ENCODE measurements around the gene SIL1. TPM values are rescaled to one million over a fixed set of nuclear protein-coding genes. Genes with fewer than 3 reads are reported as not detected.

The SIL1 gene
- total and polyA plus RNA-seq, 9 of the 15 experiments (the other 6 are each of a cell fraction or from before 2014, with no cell fraction given): 1.3 to 30.5 (median 18.1) TPM

DNA sequence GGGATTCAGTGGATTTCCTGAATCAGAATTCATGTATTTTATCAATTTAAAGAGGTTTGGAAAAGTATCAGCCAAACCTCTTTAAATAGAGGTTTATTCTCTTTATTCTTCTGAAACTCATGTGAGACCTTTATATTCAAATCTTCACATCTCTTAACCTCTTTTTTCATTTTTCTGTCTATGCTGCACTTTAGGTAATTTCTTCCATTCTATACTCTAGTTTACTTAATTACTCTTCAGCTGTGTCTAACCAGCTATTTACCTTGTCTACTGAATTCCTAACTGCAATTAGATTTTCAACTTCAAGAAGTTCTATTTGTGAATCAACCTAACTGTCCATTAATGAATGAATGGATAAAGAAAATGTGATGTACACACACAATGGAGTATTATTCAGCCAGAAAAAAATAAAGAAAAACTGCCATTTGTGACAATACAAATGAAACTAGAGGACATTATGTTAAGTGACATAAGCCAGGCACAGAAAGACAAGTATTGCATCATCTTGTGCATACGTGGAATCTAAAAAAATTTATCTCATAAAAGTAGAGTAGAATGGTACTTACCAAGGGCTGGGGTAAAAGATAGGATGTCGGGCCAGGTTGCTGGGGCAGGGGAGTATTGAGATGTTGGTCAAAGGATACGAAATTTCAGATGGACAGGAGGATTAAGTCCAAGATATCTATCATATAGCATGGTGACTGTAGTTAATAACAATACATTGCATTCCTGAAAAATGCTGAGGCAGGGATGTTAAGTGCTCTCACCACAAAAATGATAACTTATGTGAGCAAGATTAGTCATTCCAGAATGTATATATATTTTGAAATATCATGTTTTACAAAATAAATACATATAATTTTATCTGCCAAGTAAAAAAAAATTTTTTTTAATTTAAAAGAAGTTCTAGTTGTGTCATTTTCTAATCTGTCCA is 193.5 kb downstream of the SIL1 start (continued):
- TF ChIP-seq, protein P1, sequence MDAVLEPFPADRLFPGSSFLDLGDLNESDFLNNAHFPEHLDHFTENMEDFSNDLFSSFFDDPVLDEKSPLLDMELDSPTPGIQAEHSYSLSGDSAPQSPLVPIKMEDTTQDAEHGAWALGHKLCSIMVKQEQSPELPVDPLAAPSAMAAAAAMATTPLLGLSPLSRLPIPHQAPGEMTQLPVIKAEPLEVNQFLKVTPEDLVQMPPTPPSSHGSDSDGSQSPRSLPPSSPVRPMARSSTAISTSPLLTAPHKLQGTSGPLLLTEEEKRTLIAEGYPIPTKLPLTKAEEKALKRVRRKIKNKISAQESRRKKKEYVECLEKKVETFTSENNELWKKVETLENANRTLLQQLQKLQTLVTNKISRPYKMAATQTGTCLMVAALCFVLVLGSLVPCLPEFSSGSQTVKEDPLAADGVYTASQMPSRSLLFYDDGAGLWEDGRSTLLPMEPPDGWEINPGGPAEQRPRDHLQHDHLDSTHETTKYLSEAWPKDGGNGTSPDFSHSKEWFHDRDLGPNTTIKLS (IDR thresholded peaks at IDR 0.05; ENCODE audit: borderline replicate concordance, low read depth): peak; percentile 85
- TF ChIP-seq HNRNPH1 (optimal IDR thresholded peaks at IDR 0.05; ENCODE audit: low read depth, low read length) (no peak), ZNF707 (CRISPR knock-in tag; conservative IDR thresholded peaks at IDR 0.05) (no peak), ZNF77 (CRISPR knock-in tag; IDR thresholded peaks at IDR 0.05) (no peak), ZNF436 (CRISPR knock-in tag; IDR thresholded peaks at IDR 0.05) (no peak), SIN3A (IDR thresholded peaks at IDR 0.05; ENCODE audit: borderline replicate concordance in 2 of 2, control insufficient read depth in 1 of 2, low read depth in 2 of 2, low read length in 2 of 2) (no peak), ZNF23 (CRISPR knock-in tag; IDR thresholded peaks at IDR 0.05) (no peak), TAF15 (IDR thresholded peaks at IDR 0.05; ENCODE audit: low read depth, low read length) (no peak), PML (IDR thresholded peaks at IDR 0.05; ENCODE audit: low read length) (no peak), SMAD3 (CRISPR knock-in tag; conservative IDR thresholded peaks at IDR 0.05) (no peak), XRCC5 (IDR thresholded peaks at IDR 0.05; ENCODE audit: low read depth, low read length) (no peak), WHSC1 (IDR thresholded peaks at IDR 0.05; ENCODE audit: low read length) (no peak), TSC22D4 (tag; IDR thresholded peaks at IDR 0.05) (no peak)
- TF ChIP-seq, protein P2, sequence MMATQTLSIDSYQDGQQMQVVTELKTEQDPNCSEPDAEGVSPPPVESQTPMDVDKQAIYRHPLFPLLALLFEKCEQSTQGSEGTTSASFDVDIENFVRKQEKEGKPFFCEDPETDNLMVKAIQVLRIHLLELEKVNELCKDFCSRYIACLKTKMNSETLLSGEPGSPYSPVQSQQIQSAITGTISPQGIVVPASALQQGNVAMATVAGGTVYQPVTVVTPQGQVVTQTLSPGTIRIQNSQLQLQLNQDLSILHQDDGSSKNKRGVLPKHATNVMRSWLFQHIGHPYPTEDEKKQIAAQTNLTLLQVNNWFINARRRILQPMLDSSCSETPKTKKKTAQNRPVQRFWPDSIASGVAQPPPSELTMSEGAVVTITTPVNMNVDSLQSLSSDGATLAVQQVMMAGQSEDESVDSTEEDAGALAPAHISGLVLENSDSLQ (IDR thresholded peaks at IDR 0.05): peak; percentile 37
- TF ChIP-seq, protein P3, sequence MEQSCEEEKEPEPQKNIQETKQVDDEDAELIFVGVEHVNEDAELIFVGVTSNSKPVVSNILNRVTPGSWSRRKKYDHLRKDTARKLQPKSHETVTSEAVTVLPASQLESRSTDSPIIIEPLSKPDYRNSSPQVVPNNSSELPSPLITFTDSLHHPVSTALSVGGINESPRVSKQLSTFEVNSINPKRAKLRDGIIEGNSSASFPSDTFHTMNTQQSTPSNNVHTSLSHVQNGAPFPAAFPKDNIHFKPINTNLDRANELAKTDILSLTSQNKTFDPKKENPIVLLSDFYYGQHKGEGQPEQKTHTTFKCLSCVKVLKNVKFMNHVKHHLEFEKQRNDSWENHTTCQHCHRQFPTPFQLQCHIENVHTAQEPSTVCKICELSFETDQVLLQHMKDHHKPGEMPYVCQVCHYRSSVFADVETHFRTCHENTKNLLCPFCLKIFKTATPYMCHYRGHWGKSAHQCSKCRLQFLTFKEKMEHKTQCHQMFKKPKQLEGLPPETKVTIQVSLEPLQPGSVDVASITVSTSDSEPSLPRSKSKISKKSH (CRISPR knock-in tag; IDR thresholded peaks at IDR 0.05): no peak
- TF ChIP-seq, protein P4, sequence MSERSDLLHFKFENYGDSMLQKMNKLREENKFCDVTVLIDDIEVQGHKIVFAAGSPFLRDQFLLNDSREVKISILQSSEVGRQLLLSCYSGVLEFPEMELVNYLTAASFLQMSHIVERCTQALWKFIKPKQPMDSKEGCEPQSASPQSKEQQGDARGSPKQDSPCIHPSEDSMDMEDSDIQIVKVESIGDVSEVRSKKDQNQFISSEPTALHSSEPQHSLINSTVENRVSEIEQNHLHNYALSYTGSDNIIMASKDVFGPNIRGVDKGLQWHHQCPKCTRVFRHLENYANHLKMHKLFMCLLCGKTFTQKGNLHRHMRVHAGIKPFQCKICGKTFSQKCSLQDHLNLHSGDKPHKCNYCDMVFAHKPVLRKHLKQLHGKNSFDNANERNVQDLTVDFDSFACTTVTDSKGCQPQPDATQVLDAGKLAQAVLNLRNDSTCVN (CRISPR knock-in tag; IDR thresholded peaks at IDR 0.05): no peak
- TF ChIP-seq, protein P5, sequence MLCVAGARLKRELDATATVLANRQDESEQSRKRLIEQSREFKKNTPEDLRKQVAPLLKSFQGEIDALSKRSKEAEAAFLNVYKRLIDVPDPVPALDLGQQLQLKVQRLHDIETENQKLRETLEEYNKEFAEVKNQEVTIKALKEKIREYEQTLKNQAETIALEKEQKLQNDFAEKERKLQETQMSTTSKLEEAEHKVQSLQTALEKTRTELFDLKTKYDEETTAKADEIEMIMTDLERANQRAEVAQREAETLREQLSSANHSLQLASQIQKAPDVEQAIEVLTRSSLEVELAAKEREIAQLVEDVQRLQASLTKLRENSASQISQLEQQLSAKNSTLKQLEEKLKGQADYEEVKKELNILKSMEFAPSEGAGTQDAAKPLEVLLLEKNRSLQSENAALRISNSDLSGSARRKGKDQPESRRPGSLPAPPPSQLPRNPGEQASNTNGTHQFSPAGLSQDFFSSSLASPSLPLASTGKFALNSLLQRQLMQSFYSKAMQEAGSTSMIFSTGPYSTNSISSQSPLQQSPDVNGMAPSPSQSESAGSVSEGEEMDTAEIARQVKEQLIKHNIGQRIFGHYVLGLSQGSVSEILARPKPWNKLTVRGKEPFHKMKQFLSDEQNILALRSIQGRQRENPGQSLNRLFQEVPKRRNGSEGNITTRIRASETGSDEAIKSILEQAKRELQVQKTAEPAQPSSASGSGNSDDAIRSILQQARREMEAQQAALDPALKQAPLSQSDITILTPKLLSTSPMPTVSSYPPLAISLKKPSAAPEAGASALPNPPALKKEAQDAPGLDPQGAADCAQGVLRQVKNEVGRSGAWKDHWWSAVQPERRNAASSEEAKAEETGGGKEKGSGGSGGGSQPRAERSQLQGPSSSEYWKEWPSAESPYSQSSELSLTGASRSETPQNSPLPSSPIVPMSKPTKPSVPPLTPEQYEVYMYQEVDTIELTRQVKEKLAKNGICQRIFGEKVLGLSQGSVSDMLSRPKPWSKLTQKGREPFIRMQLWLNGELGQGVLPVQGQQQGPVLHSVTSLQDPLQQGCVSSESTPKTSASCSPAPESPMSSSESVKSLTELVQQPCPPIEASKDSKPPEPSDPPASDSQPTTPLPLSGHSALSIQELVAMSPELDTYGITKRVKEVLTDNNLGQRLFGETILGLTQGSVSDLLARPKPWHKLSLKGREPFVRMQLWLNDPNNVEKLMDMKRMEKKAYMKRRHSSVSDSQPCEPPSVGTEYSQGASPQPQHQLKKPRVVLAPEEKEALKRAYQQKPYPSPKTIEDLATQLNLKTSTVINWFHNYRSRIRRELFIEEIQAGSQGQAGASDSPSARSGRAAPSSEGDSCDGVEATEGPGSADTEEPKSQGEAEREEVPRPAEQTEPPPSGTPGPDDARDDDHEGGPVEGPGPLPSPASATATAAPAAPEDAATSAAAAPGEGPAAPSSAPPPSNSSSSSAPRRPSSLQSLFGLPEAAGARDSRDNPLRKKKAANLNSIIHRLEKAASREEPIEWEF (CRISPR knock-in tag; IDR thresholded peaks at IDR 0.05): no peak
